Gastroesophageal sphincter (tissue), 3 donors: Measurements from ENCODE around the gene VSTM2L.

Experiments
- POLR2A ChIP-seq, 2 donors: fragments of 450-650 bp; IDR thresholded peaks; one replicate each; pipeline ENCODE4 v1.6.1; 2017; ENCODE audit warnings: antibody characterized with exemption in 2 of 2, mild to moderate bottlenecking in 2 of 2, moderate library complexity in 1 of 2
- POLR2AphosphoS5 ChIP-seq: sonication (generic); formaldehyde crosslinking; IDR thresholded peaks from one replicate; pipeline ENCODE4 v1.6.1; 2017; ENCODE audit warnings: antibody characterized with exemption
- TF ChIP-seq, protein P1 (sequence below), 4 experiments: fragments of 200-600 bp in 2 of 4; fragments of 450-650 bp in 2 of 4; sonication (generic) in 1 of 4; IDR thresholded peaks; one replicate each; pipeline ENCODE4 v1.5.1; 2017 to 2019; ENCODE audit warnings: antibody characterized with exemption in 4 of 4, mild to moderate bottlenecking in 2 of 4, moderate library complexity in 2 of 4

DNA sequence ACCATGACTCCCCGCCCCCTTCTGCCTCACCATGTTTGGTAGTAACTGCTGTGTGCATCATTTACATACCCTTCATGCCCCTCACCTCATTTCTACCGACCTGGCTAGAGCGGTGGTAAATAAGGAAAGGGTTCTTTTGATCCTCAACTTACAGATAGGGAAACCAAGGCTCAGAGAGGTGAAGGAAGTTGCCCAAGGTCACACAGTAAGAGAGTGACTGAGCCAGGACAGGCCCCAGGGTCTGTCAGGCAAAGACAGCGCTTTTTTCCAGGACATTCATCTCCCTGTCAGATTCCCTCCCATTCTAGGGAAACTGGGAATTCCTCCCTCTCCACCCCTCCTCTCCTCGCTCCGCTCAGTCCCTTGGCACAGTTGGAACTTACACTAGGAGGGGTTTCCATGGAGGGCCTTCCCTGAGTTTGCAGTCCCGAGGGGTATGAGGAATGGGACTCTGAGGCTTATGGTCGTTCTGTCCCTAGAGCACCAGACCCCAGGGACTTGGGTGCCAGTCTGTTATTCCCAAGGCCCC is 2.0 kb downstream of the VSTM2L start:
- TF ChIP-seq POLR2A (IDR thresholded peaks at IDR 0.05) (no peak), POLR2AphosphoS5 (no peak)
- TF ChIP-seq, protein P1, sequence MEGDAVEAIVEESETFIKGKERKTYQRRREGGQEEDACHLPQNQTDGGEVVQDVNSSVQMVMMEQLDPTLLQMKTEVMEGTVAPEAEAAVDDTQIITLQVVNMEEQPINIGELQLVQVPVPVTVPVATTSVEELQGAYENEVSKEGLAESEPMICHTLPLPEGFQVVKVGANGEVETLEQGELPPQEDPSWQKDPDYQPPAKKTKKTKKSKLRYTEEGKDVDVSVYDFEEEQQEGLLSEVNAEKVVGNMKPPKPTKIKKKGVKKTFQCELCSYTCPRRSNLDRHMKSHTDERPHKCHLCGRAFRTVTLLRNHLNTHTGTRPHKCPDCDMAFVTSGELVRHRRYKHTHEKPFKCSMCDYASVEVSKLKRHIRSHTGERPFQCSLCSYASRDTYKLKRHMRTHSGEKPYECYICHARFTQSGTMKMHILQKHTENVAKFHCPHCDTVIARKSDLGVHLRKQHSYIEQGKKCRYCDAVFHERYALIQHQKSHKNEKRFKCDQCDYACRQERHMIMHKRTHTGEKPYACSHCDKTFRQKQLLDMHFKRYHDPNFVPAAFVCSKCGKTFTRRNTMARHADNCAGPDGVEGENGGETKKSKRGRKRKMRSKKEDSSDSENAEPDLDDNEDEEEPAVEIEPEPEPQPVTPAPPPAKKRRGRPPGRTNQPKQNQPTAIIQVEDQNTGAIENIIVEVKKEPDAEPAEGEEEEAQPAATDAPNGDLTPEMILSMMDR (IDR thresholded peaks at IDR 0.05): no peak
